Panc1 (cell line): ENCODE results near the gene MAP7D3. TPM values are rescaled to one million over a fixed set of nuclear protein-coding genes. Genes with fewer than 3 reads are reported as not detected.

ENCODE experiments used
- ATAC-seq: fragments of 200-7000 bp; cut with Tn5 transposase; 2 replicates; pipeline ENCODE4 v1.9.1; 2020; ENCODE audit warnings: mild to moderate bottlenecking, moderate library complexity
- BruUV-seq: library from RNA; stranded (reverse); fragments of 400-500 nt; replicated peaks from 2 replicates; lab custom pipeline; 2021; lab: Mats Ljungman, UMichigan
- CTCF ChIA-PET: fragments of 300-600 bp; sonication (Branson Sonifier 250); formaldehyde crosslinking; loops from one replicate; lab custom pipeline; 2022; ENCODE audit warnings: antibody characterized with exemption; lab: Charles Lee
- POLR2A ChIA-PET: fragments of 300-600 bp; sonication (Branson Sonifier 250); formaldehyde crosslinking; loops from one replicate; lab custom pipeline; 2022; ENCODE audit warnings: antibody characterized with exemption; lab: Charles Lee
- DNase-seq: peaks from one replicate; pipeline ENCODE4 v3.0.0-alpha.2; 2010; ENCODE audit warnings: low read depth, low spot score
- H3K27ac ChIP-seq: 2 replicates; pipeline ENCODE4 v1.5.1; 2011; ENCODE audit warnings: mild to moderate bottlenecking, low read length, inconsistent platforms
- H3K27me3 ChIP-seq: fragments of 200-500 bp; sonication (Bioruptor generic); 2 replicates; pipeline ENCODE4 v1.6.0; 2014; ENCODE audit warnings: low read length, inconsistent platforms; ENCODE audit not compliant: control insufficient read depth, insufficient read depth
- H3K36me3 ChIP-seq: fragments of 200-500 bp; sonication (Bioruptor generic); 2 replicates; pipeline ENCODE4 v1.5.1; 2014; ENCODE audit warnings: inconsistent platforms, mild to moderate bottlenecking, low read length, moderate library complexity; ENCODE audit not compliant: control insufficient read depth, insufficient read depth
- H3K4me1 ChIP-seq: 2 replicates; pipeline ENCODE4 v1.5.1; 2011; ENCODE audit warnings: inconsistent platforms, mild to moderate bottlenecking, low read length, moderate library complexity; ENCODE audit not compliant: control insufficient read depth, insufficient read depth
- H3K4me3 ChIP-seq, 2 experiments: 2 replicates each; pipeline ENCODE4 v1.5.1; 2011 to 2012; ENCODE audit warnings: low read depth in 2 of 2, low read length in 2 of 2, mild to moderate bottlenecking in 2 of 2, inconsistent platforms in 1 of 2, moderate library complexity in 1 of 2
- H3K9me3 ChIP-seq: fragments of 200-500 bp; sonication (Bioruptor generic); 2 replicates; pipeline ENCODE4 v1.5.1; 2014; ENCODE audit warnings: low read depth, mild to moderate bottlenecking, inconsistent platforms, low read length, moderate library complexity; ENCODE audit not compliant: control insufficient read depth, insufficient read depth
- CTCF ChIP-seq: fragments of 450-650 bp; IDR thresholded peaks from 2 replicates; pipeline ENCODE4 v1.5.1; 2017; ENCODE audit warnings: mild to moderate bottlenecking
- POLR2AphosphoS5 ChIP-seq: IDR thresholded peaks from 2 replicates; pipeline ENCODE4 v1.6.1; 2012; ENCODE audit warnings: mild to moderate bottlenecking, low read depth, low read length, moderate library complexity
- SIN3A ChIP-seq: IDR thresholded peaks from 2 replicates; pipeline ENCODE4 v1.6.1; 2012; ENCODE audit warnings: low read depth, mild to moderate bottlenecking, low read length, moderate library complexity, borderline replicate concordance; ENCODE audit not compliant: insufficient read depth
- TCF7L2 ChIP-seq: IDR thresholded peaks from 2 replicates; pipeline ENCODE4 v1.6.1; 2011; ENCODE audit warnings: mild to moderate bottlenecking, low read depth, low read length, inconsistent platforms
- in situ Hi-C: cut with HindIII; loops from 2 replicates; pipeline ENCODE4 v1.10.0; 2016; ENCODE audit warnings: low sequenced_read_pairs, low pct_unique_long_range_greater_than_20kb
- intact Hi-C: fragments of 100-400 bp; cut with micrococcal nuclease; formaldehyde crosslinking; loops from one replicate; pipeline ENCODE4 v1.10.0; 2022; ENCODE audit not compliant: unreplicated experiment
- total RNA-seq: library from RNA; stranded (reverse); gene quantifications from one replicate; pipeline ENCODE4 v1.2.1, GENCODE V29; 2021; ENCODE audit not compliant: unreplicated experiment
- TF ChIP-seq, protein P1 (sequence below), 2 experiments: IDR thresholded peaks; 2 replicates each; pipeline ENCODE4 v1.6.1; 2011 to 2012; ENCODE audit warnings: low read depth in 2 of 2, control low read depth in 1 of 2, low read length in 1 of 2, mild to moderate bottlenecking in 1 of 2, moderate library complexity in 1 of 2; ENCODE audit not compliant: insufficient read depth in 1 of 2

MAP7D3 gene
- total RNA-seq, 1 experiment from 2014 or later, result 23.3 TPM

DNA sequence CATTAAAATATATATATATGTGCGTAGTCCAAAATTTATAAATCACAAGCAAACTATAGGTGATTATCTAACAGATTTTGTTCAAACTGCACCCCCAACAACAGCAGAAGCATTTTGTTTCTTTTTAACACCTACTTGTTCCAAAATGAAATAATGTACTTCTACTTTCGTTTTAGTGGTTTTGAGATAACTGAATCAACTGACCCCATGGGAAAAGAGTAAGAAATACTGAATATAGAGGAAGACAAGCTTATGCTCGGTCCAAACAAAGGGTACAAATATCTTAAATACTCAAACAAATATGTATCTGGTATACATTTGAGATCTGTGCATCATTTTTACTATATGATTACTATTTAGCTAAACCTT is 22.4 kb downstream of the MAP7D3 start:
- DNase-seq (no peak), ATAC-seq (no peak)
- Histone ChIP-seq H3K27me3 (no peaks in the 10 kb centered on the region), H3K4me3 (no peak overlapping the region), H3K27ac (no peak overlapping the region), H3K9me3 (no peaks in the 10 kb centered on the region), H3K36me3 (peaks cover 41% of the 10 kb centered on the region), H3K4me1 (no peaks in the 10 kb centered on the region)
- ChIA-PET POLR2A (no interaction called here), CTCF (no interaction called here)
- intact Hi-C loops, result no loop called here
- no TSS peak for BruUV-seq
- TF ChIP-seq, protein P1, sequence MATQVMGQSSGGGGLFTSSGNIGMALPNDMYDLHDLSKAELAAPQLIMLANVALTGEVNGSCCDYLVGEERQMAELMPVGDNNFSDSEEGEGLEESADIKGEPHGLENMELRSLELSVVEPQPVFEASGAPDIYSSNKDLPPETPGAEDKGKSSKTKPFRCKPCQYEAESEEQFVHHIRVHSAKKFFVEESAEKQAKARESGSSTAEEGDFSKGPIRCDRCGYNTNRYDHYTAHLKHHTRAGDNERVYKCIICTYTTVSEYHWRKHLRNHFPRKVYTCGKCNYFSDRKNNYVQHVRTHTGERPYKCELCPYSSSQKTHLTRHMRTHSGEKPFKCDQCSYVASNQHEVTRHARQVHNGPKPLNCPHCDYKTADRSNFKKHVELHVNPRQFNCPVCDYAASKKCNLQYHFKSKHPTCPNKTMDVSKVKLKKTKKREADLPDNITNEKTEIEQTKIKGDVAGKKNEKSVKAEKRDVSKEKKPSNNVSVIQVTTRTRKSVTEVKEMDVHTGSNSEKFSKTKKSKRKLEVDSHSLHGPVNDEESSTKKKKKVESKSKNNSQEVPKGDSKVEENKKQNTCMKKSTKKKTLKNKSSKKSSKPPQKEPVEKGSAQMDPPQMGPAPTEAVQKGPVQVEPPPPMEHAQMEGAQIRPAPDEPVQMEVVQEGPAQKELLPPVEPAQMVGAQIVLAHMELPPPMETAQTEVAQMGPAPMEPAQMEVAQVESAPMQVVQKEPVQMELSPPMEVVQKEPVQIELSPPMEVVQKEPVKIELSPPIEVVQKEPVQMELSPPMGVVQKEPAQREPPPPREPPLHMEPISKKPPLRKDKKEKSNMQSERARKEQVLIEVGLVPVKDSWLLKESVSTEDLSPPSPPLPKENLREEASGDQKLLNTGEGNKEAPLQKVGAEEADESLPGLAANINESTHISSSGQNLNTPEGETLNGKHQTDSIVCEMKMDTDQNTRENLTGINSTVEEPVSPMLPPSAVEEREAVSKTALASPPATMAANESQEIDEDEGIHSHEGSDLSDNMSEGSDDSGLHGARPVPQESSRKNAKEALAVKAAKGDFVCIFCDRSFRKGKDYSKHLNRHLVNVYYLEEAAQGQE (IDR thresholded peaks at IDR 0.05; ENCODE audit: insufficient read depth in 1 of 2, low read depth in 2 of 2, low read length in 1 of 2), result no peak
- no peak for TF ChIP-seq POLR2AphosphoS5
- in situ Hi-C loops, result no loop called here

GRCh38 chrX:136227948-136228838 is 23.0 kb downstream of the MAP7D3 start:
- no peaks in the 10 kb centered on the region for H3K9me3 ChIP-seq
- POLR2A ChIA-PET, result no interaction called here

More at GRCh38 chrX:136227948-136228838, 23.0 kb downstream of the MAP7D3 start:
- H3K27ac ChIP-seq, result no peak overlapping the region
- peaks cover 38% of the 10 kb centered on the region for H3K36me3 ChIP-seq
- CTCF ChIA-PET, result no interaction called here
- no TSS peak for BruUV-seq
- ATAC-seq (no peak), DNase-seq (no peak)
- no peaks in the 10 kb centered on the region for H3K27me3 ChIP-seq
- intact Hi-C loops, result no loop called here
- TF ChIP-seq TCF7L2 (no peak), POLR2AphosphoS5 (no peak), SIN3A (no peak), CTCF (no peak)
- TF ChIP-seq, protein P1 (IDR thresholded peaks at IDR 0.05; ENCODE audit: insufficient read depth in 1 of 2, low read depth in 2 of 2, low read length in 1 of 2), result no peak
- H3K4me1 ChIP-seq, result no peaks in the 10 kb centered on the region
- in situ Hi-C loops, result no loop called here
- H3K4me3 ChIP-seq, result no peak overlapping the region
